Activated CD8-positive, alpha-beta T cell treated with anti-CD3 and anti-CD28 coated beads, Interleukin-2, amount 10 ng/mL, durations not matched to agents 7 days and 5 days (primary cell): ENCODE results near the gene XXYLT1. TPM values are rescaled to one million over a fixed set of nuclear protein-coding genes. Genes with fewer than 3 reads are reported as not detected.
A peak's percentile ranks its signal among the peaks of the same experiment; 100 is the strongest.
"Not testable (repeated sequence)": the region's sequence is repeated elsewhere in the genome, so short reads cannot be mapped to it uniquely, and the experiment has no call there.

Source experiments
- ATAC-seq: fragments of 150-1000 bp; cut with Tn5 transposase; one replicate; pipeline ENCODE4 v1.10.0; 2021; ENCODE audit warnings: moderate library complexity
- CTCF ChIA-PET: fragments of 350-600 bp; sonication (Branson Sonifier 250); formaldehyde crosslinking; loops from one replicate; lab custom pipeline; 2021; ENCODE audit warnings: antibody characterized with exemption; lab: Charles Lee
- POLR2A ChIA-PET: fragments of 350-600 bp; sonication (Branson Sonifier 250); formaldehyde crosslinking; loops from one replicate; lab custom pipeline; 2021; ENCODE audit warnings: antibody characterized with exemption; lab: Charles Lee
- DNase-seq: peaks from one replicate; pipeline ENCODE4 v3.0.0-alpha.2; 2020
- H3K27ac Mint-ChIP-seq: one replicate; pipeline ENCODE4 v1.8.0; 2021; ENCODE audit warnings: mild to moderate bottlenecking, mixed read lengths
- H3K27me3 Mint-ChIP-seq: one replicate; pipeline ENCODE4 v1.8.0; 2021; ENCODE audit warnings: low read depth, mixed read lengths
- H3K36me3 Mint-ChIP-seq: one replicate; pipeline ENCODE4 v1.8.0; 2021; ENCODE audit warnings: low read depth, mixed read lengths
- H3K4me1 Mint-ChIP-seq: one replicate; pipeline ENCODE4 v1.8.0; 2021; ENCODE audit warnings: low read depth, mixed read lengths
- H3K4me3 Mint-ChIP-seq: one replicate; pipeline ENCODE4 v1.8.0; 2021; ENCODE audit warnings: mild to moderate bottlenecking, mixed read lengths
- H3K9me3 Mint-ChIP-seq: one replicate; pipeline ENCODE4 v1.8.0; 2022; ENCODE audit warnings: mixed read lengths; ENCODE audit not compliant: insufficient read depth
- total RNA-seq, 2 experiments: library from RNA; stranded (reverse); gene quantifications; one replicate each; pipeline ENCODE4 v1.2.3, GENCODE V29; 2021

XXYLT1 gene
- total RNA-seq, 2 experiments from 2014 or later, result 10.8 to 13.3 TPM

GRCh38 chr3:195197765-195198425 lies 73.1 kb downstream of the XXYLT1 start:
- ChIA-PET POLR2A (no interaction called here), CTCF (no interaction called here)
- H3K27ac Mint-ChIP-seq, result no peak overlapping the region
- H3K4me1 Mint-ChIP-seq, result peaks cover 7% of the 10 kb centered on the region
- no peaks in the 10 kb centered on the region for H3K27me3 Mint-ChIP-seq
- no peak overlapping the region for H3K4me3 Mint-ChIP-seq
- ATAC-seq (no peak), DNase-seq (no peak)
- peaks cover 3% of the 10 kb centered on the region for H3K36me3 Mint-ChIP-seq
- no peaks in the 10 kb centered on the region for H3K9me3 Mint-ChIP-seq

- Mint-ChIP-seq H3K4me1 (peaks cover 7% of the 10 kb centered on the region), H3K4me3 (no peak overlapping the region), H3K27ac (no peak overlapping the region), H3K27me3 (no peaks in the 10 kb centered on the region), H3K9me3 (peaks cover 6% of the 10 kb centered on the region), H3K36me3 (peaks cover 9% of the 10 kb centered on the region)
- DNase-seq (no peak), ATAC-seq (no peak)
- ChIA-PET CTCF (no interaction called here), POLR2A (no interaction called here)
Observed at GRCh38 chr3:195196266-195196665, 74.7 kb downstream of the XXYLT1 start.

GRCh38 chr3:195195321-195196209 lies 75.4 kb downstream of the XXYLT1 start:
- CTCF ChIA-PET, result no interaction called here
- Mint-ChIP-seq H3K27ac (no peak overlapping the region), H3K36me3 (peaks cover 9% of the 10 kb centered on the region), H3K4me3 (no peak overlapping the region), H3K27me3 (no peaks in the 10 kb centered on the region), H3K9me3 (peaks cover 8% of the 10 kb centered on the region), H3K4me1 (peaks cover 7% of the 10 kb centered on the region)
- POLR2A ChIA-PET, result no interaction called here
- no peak for DNase-seq
- ATAC-seq, result peak; percentile 23

GRCh38 chr3:195194559-195195206 lies 76.3 kb downstream of the XXYLT1 start:
- POLR2A ChIA-PET, result no interaction called here
- Mint-ChIP-seq H3K9me3 (peaks cover 11% of the 10 kb centered on the region), H3K36me3 (peaks cover 7% of the 10 kb centered on the region), H3K27me3 (no peaks in the 10 kb centered on the region), H3K4me3 (no peak overlapping the region), H3K27ac (no peak overlapping the region), H3K4me1 (peaks cover 7% of the 10 kb centered on the region)
- CTCF ChIA-PET, result interaction anchor here (1.1 kb wide), 1 partner anchor 512 kb away, joined by 3 read pairs; no protein-coding TSS in a partner anchor
- ATAC-seq (no peak), DNase-seq (no peak)

- H3K27me3 Mint-ChIP-seq, result no peaks in the 10 kb centered on the region
- peaks cover 14% of the 10 kb centered on the region for H3K9me3 Mint-ChIP-seq
- H3K36me3 Mint-ChIP-seq, result peaks cover 10% of the 10 kb centered on the region
- CTCF ChIA-PET, result no interaction called here
- no peak overlapping the region for H3K27ac Mint-ChIP-seq
- DNase-seq, result no peak
- POLR2A ChIA-PET, result interaction anchor here (1.0 kb wide), 1 partner anchor 21 kb away, joined by 3 read pairs; no protein-coding TSS in a partner anchor
- peaks cover 14% of the 10 kb centered on the region for H3K4me1 Mint-ChIP-seq
- no peak for ATAC-seq
- H3K4me3 Mint-ChIP-seq, result no peak overlapping the region
Observed at GRCh38 chr3:195191580-195191979, 79.4 kb downstream of the XXYLT1 start.

- Mint-ChIP-seq H3K27ac (no peak overlapping the region), H3K9me3 (peaks cover 14% of the 10 kb centered on the region), H3K36me3 (peaks cover 10% of the 10 kb centered on the region), H3K4me1 (peaks cover 24% of the 10 kb centered on the region), H3K27me3 (no peaks in the 10 kb centered on the region), H3K4me3 (no peak overlapping the region)
- ATAC-seq, result no peak
- DNase-seq, result no peak
- POLR2A ChIA-PET, result interaction anchor here (0.5 kb wide), 1 partner anchor 37 kb away, joined by 3 read pairs; no protein-coding TSS in a partner anchor
- CTCF ChIA-PET, result no interaction called here
Observed at GRCh38 chr3:195189821-195190220, 81.1 kb downstream of the XXYLT1 start.

GRCh38 chr3:195188426-195188927 lies 82.5 kb downstream of the XXYLT1 start:
- peaks cover 10% of the 10 kb centered on the region for H3K36me3 Mint-ChIP-seq
- no peaks in the 10 kb centered on the region for H3K27me3 Mint-ChIP-seq
- DNase-seq (no peak), ATAC-seq (peak; percentile 27)
- no peak overlapping the region for H3K27ac Mint-ChIP-seq
- H3K4me1 Mint-ChIP-seq, result peaks cover 17% of the 10 kb centered on the region
- H3K4me3 Mint-ChIP-seq, result no peak overlapping the region
- ChIA-PET CTCF (interaction anchor here (1.1 kb wide), 1 partner anchor 34 kb away, joined by 3 read pairs; no protein-coding TSS in a partner anchor), POLR2A (interaction anchor here (1.0 kb wide), 1 partner anchor 27 kb away, joined by 3 read pairs; no protein-coding TSS in a partner anchor)
- peaks cover 14% of the 10 kb centered on the region for H3K9me3 Mint-ChIP-seq

GRCh38 chr3:195187609-195188425 lies 83.1 kb downstream of the XXYLT1 start:
- peaks cover 14% of the 10 kb centered on the region for H3K9me3 Mint-ChIP-seq
- ATAC-seq (no peak), DNase-seq (no peak)
- no peaks in the 10 kb centered on the region for H3K27me3 Mint-ChIP-seq
- H3K27ac Mint-ChIP-seq, result no peak overlapping the region
- H3K4me3 Mint-ChIP-seq, result no peak overlapping the region
- CTCF ChIA-PET, result interaction anchor here (1.1 kb wide), 1 partner anchor 34 kb away, joined by 3 read pairs; no protein-coding TSS in a partner anchor
- peaks cover 19% of the 10 kb centered on the region for H3K4me1 Mint-ChIP-seq
- H3K36me3 Mint-ChIP-seq, result peaks cover 10% of the 10 kb centered on the region
- POLR2A ChIA-PET, result interaction anchor here (1.0 kb wide), 1 partner anchor 26 kb away, joined by 3 read pairs; no protein-coding TSS in a partner anchor

GRCh38 chr3:195186710-195187047 lies 84.3 kb downstream of the XXYLT1 start:
- H3K4me3 Mint-ChIP-seq, ATAC-seq: not testable (repeated sequence)

GRCh38 chr3:195186041-195186709 lies 84.8 kb downstream of the XXYLT1 start:
- Mint-ChIP-seq H3K27me3 (no peaks in the 10 kb centered on the region), H3K4me1 (peaks cover 19% of the 10 kb centered on the region), H3K36me3 (peaks cover 5% of the 10 kb centered on the region), H3K27ac (peak overlapping the region; percentile 54), H3K9me3 (peaks cover 7% of the 10 kb centered on the region), H3K4me3 (no peak overlapping the region)
- no peak for DNase-seq
- no peak for ATAC-seq
- ChIA-PET POLR2A (interaction anchor here (0.7 kb wide), 1 partner anchor 356 kb away, joined by 3 read pairs; no protein-coding TSS in a partner anchor), CTCF (interaction anchor here (0.7 to 1.4 kb wide), 2 partner anchors 24 to 63 kb away, joined by 3 read pairs; no protein-coding TSS in a partner anchor)

More at GRCh38 chr3:195186710-195187047, 84.3 kb downstream of the XXYLT1 start:
- POLR2A ChIA-PET, result interaction anchor here (0.7 kb wide), 1 partner anchor 356 kb away, joined by 3 read pairs; no protein-coding TSS in a partner anchor
- Mint-ChIP-seq H3K4me1 (peaks cover 19% of the 10 kb centered on the region), H3K9me3 (peaks cover 12% of the 10 kb centered on the region)
- H3K27me3 Mint-ChIP-seq, H3K36me3 Mint-ChIP-seq, H3K27ac Mint-ChIP-seq, DNase-seq: not testable (repeated sequence)
- CTCF ChIA-PET, result interaction anchor here (1.4 kb wide), 1 partner anchor 24 kb away, joined by 3 read pairs; no protein-coding TSS in a partner anchor
